ENCODE results near the gene C21orf58. TPM values are rescaled to one million over a fixed set of nuclear protein-coding genes. Genes with fewer than 3 reads are reported as not detected.

Gene C21orf58
- total RNA-seq, 2 experiments from 2014 or later = 112 to 141 TPM

- BruUV-seq (replicated peaks) = no TSS peak
- Histone ChIP-seq H3K9me3 (ENCODE audit: low read length) (no peaks in the 10 kb centered on the region), H3K9me2 (ENCODE audit: insufficient read depth, low read length) (no peaks in the 10 kb centered on the region), H3K79me2 (ENCODE audit: insufficient read depth, low read depth, low read length) (no peaks in the 10 kb centered on the region), H3K4me1 (ENCODE audit: insufficient read depth, low read length, poor library complexity, severe bottlenecking) (peaks cover 29% of the 10 kb centered on the region), H4K20me1 (ENCODE audit: insufficient read depth, low read length) (no peaks in the 10 kb centered on the region), H3K36me3 (ENCODE audit: insufficient read depth, low read length) (peaks cover 84% of the 10 kb centered on the region), H3K4me2 (ENCODE audit: low read length) (no peak overlapping the region), H3K27ac (ENCODE audit: low read depth, low read length, poor library complexity, severe bottlenecking) (peak overlapping the region; percentile 97), H2AFZ (ENCODE audit: low read length) (no peak overlapping the region), H3K4me3 (ENCODE audit: low read depth, low read length, poor library complexity, severe bottlenecking) (no peak overlapping the region)
- intact Hi-C loops (cut with micrococcal nuclease; ENCODE audit: unreplicated experiment) = loop anchor here (2.0 kb wide), 1 partner anchor 31 kb away; the partner anchor contains the start of gene PCNT
- ChIA-PET CTCF (ENCODE audit: unreplicated experiment) (no interaction called here), POLR2A (no interaction called here)
- DNase-seq (ENCODE audit: low spot score) = no peak
- TF ChIP-seq, protein P1, sequence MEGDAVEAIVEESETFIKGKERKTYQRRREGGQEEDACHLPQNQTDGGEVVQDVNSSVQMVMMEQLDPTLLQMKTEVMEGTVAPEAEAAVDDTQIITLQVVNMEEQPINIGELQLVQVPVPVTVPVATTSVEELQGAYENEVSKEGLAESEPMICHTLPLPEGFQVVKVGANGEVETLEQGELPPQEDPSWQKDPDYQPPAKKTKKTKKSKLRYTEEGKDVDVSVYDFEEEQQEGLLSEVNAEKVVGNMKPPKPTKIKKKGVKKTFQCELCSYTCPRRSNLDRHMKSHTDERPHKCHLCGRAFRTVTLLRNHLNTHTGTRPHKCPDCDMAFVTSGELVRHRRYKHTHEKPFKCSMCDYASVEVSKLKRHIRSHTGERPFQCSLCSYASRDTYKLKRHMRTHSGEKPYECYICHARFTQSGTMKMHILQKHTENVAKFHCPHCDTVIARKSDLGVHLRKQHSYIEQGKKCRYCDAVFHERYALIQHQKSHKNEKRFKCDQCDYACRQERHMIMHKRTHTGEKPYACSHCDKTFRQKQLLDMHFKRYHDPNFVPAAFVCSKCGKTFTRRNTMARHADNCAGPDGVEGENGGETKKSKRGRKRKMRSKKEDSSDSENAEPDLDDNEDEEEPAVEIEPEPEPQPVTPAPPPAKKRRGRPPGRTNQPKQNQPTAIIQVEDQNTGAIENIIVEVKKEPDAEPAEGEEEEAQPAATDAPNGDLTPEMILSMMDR (conservative IDR thresholded peaks at IDR 0.05; ENCODE audit: low read length) = no peak
- TF ChIP-seq EZH2phosphoT487 (IDR thresholded peaks at IDR 0.05; ENCODE audit: borderline replicate concordance, low read depth, low read length) = no peak
Observed at GRCh38 chr21:46355161-46356004, 31.7 kb upstream of the C21orf58 start.

- Histone ChIP-seq H4K20me1 (ENCODE audit: insufficient read depth, low read length) (no peaks in the 10 kb centered on the region), H3K27ac (ENCODE audit: low read depth, low read length, poor library complexity, severe bottlenecking) (no peak overlapping the region), H3K9me2 (ENCODE audit: insufficient read depth, low read length) (no peaks in the 10 kb centered on the region), H3K9me3 (ENCODE audit: low read length) (no peaks in the 10 kb centered on the region), H3K79me2 (ENCODE audit: insufficient read depth, low read depth, low read length) (no peaks in the 10 kb centered on the region), H2AFZ (ENCODE audit: low read length) (no peak overlapping the region), H3K4me3 (ENCODE audit: low read depth, low read length, poor library complexity, severe bottlenecking) (no peak overlapping the region), H3K36me3 (ENCODE audit: insufficient read depth, low read length) (peaks cover 85% of the 10 kb centered on the region), H3K4me2 (ENCODE audit: low read length) (no peak overlapping the region), H3K4me1 (ENCODE audit: insufficient read depth, low read length, poor library complexity, severe bottlenecking) (peaks cover 29% of the 10 kb centered on the region)
- POLR2A ChIA-PET = no interaction called here
- BruUV-seq (replicated peaks) = no TSS peak
- CTCF ChIA-PET (ENCODE audit: unreplicated experiment) = no interaction called here
- DNase-seq (ENCODE audit: low spot score) = no peak
- TF ChIP-seq, protein P1 (conservative IDR thresholded peaks at IDR 0.05; ENCODE audit: low read length) = no peak
- no peak for TF ChIP-seq EZH2phosphoT487 (IDR thresholded peaks at IDR 0.05; ENCODE audit: borderline replicate concordance, low read depth, low read length)
- intact Hi-C loops (cut with micrococcal nuclease; ENCODE audit: unreplicated experiment) = no loop called here
Observed at GRCh38 chr21:46354518-46354917, 30.8 kb upstream of the C21orf58 start.

DNA sequence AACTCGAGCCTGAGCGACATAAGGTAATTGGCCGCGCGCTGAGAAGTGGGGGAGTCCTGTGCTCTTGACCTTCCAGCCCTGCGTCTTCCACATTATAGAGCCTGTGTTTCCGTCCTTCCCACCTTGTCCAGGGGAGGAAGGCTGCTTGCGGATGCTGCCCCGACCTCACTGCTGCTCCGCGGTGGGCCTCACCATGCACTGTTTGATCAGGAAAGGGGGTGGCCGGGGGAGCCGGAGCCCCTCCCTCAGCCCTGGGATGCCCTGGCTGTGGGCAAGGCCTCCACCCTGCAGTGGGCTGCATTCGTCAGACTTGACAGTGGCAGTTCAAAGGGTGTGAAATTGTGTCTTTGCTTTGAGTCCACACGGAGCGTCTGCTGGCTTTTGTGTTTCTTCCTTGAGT, 30.4 kb upstream of the C21orf58 start:
- BruUV-seq (replicated peaks) = no TSS peak
- Histone ChIP-seq H3K4me3 (ENCODE audit: low read depth, low read length, poor library complexity, severe bottlenecking) (no peak overlapping the region), H2AFZ (ENCODE audit: low read length) (no peak overlapping the region), H3K36me3 (ENCODE audit: insufficient read depth, low read length) (peaks cover 85% of the 10 kb centered on the region), H3K79me2 (ENCODE audit: insufficient read depth, low read depth, low read length) (no peaks in the 10 kb centered on the region), H3K4me2 (ENCODE audit: low read length) (no peak overlapping the region), H3K4me1 (ENCODE audit: insufficient read depth, low read length, poor library complexity, severe bottlenecking) (peaks cover 29% of the 10 kb centered on the region), H4K20me1 (ENCODE audit: insufficient read depth, low read length) (no peaks in the 10 kb centered on the region), H3K9me3 (ENCODE audit: low read length) (no peaks in the 10 kb centered on the region), H3K9me2 (ENCODE audit: insufficient read depth, low read length) (no peaks in the 10 kb centered on the region), H3K27ac (ENCODE audit: low read depth, low read length, poor library complexity, severe bottlenecking) (no peak overlapping the region)
- intact Hi-C loops (cut with micrococcal nuclease; ENCODE audit: unreplicated experiment) = no loop called here
- POLR2A ChIA-PET = no interaction called here
- CTCF ChIA-PET (ENCODE audit: unreplicated experiment) = no interaction called here
- no peak for DNase-seq (ENCODE audit: low spot score)
- TF ChIP-seq, protein P1 (conservative IDR thresholded peaks at IDR 0.05; ENCODE audit: low read length) = no peak
- no peak for TF ChIP-seq EZH2phosphoT487 (IDR thresholded peaks at IDR 0.05; ENCODE audit: borderline replicate concordance, low read depth, low read length)

Measured in OCI-LY7 (cell line).